WI38 (cell line): Measurements from ENCODE around the gene TSR1.

ENCODE experiments used
- H3K4me3 ChIP-seq: 2 replicates; pipeline ENCODE4 v1.5.1; 2011; ENCODE audit warnings: low read depth, mild to moderate bottlenecking, control low read depth, low read length
- TF ChIP-seq, protein P1 (sequence below): IDR thresholded peaks from 2 replicates; pipeline ENCODE4 v1.5.1; 2012; ENCODE audit warnings: low read depth, mild to moderate bottlenecking, control low read depth, low read length

Gene TSR1

DNA sequence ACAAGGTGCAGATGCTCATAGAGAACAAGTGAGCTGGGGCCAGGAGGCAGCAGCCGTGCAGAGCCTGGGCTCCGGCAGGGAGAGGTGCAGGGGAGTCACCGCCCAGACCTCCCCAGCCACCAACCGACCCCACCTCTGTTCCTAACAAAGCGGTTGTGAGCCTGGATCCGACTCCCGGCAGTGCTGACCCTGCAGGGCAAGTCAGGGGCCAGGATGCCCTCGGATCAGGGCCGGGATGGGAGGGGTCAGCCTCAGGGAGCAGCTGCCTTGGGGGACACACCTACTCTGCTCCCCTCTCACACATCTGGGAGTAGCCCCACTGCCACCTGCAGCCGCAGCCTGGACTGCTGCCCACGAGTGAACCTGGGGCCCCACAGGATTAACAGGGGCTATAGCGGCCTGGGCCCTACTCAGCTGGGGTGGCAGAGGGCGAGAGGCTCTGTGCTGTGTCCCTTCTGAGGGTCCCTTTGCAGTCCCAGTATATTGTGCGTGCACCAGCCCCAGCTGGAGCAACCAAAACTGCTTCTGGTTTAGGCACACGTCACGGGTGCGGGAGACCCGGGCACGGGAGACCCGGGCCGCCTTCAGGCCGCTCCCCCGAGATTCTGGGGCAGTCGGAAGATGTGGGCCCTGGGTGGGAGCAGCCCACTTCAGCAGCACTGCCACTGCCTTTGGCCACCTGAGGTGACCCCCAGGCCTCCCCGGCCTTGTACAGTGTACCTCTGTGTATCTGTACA lies 43.4 kb upstream of the TSR1 start:
- no peak overlapping the region for H3K4me3 ChIP-seq
- TF ChIP-seq, protein P1, sequence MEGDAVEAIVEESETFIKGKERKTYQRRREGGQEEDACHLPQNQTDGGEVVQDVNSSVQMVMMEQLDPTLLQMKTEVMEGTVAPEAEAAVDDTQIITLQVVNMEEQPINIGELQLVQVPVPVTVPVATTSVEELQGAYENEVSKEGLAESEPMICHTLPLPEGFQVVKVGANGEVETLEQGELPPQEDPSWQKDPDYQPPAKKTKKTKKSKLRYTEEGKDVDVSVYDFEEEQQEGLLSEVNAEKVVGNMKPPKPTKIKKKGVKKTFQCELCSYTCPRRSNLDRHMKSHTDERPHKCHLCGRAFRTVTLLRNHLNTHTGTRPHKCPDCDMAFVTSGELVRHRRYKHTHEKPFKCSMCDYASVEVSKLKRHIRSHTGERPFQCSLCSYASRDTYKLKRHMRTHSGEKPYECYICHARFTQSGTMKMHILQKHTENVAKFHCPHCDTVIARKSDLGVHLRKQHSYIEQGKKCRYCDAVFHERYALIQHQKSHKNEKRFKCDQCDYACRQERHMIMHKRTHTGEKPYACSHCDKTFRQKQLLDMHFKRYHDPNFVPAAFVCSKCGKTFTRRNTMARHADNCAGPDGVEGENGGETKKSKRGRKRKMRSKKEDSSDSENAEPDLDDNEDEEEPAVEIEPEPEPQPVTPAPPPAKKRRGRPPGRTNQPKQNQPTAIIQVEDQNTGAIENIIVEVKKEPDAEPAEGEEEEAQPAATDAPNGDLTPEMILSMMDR: no peak

DNA sequence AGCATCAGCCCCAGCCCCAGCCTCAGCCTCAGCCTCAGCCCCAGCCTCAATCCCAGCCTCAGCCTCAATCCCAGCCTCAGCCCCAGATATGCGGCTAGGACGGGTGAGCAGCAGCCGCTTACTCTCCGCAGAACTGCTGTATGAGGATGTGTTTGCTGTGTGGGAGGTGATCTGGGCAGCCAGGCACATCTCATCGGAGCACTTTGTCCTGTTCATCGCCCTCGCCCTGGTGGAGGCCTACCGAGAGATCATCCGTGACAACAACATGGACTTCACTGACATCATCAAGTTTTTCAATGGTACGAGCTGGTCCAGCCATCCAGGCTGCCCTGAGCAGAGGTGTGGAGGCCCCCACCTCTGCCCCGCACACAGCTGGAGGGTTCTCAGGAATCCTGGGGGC lies 42.6 kb upstream of the TSR1 start:
- no peak overlapping the region for H3K4me3 ChIP-seq
- TF ChIP-seq, protein P1: no peak

DNA sequence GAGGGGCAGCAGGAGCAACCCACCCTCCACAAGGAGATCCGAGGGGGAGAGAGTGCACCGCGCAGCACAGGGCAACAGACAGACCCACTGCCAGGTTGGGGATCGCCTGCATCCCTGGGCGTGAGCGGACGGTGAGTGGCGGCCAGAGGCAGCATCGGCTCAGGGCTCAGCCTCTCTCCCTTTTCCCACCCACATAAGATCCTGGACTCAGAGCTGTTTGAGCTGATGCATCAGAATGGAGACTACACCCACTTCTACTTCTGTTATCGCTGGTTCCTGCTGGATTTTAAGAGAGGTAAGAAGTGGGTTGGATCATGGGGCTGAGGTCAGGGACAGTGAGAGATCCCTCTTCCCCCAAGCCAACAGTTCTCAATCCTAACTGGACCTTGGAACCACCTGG lies 41.4 kb upstream of the TSR1 start:
- H3K4me3 ChIP-seq: no peak overlapping the region
- TF ChIP-seq, protein P1: no peak

DNA sequence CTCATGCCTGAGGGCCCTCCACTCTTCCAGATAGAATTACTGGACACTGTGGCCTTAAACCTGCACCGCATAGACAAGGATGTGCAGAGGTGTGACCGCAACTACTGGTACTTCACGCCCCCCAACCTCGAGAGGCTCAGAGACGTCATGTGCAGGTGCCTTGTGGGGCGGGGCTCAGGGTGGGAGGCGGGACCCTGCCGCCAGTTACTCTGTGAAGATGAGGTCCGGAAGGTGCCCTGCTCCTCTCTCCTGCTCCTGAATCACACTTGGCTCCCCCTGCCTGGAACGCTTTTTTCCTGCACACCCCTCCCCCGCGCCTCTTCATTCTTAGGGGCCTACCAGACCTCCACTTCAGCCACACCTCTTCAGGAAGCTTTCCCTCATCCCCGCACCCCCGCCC lies 39.9 kb upstream of the TSR1 start:
- TF ChIP-seq, protein P1: no peak
- H3K4me3 ChIP-seq: no peak overlapping the region

DNA sequence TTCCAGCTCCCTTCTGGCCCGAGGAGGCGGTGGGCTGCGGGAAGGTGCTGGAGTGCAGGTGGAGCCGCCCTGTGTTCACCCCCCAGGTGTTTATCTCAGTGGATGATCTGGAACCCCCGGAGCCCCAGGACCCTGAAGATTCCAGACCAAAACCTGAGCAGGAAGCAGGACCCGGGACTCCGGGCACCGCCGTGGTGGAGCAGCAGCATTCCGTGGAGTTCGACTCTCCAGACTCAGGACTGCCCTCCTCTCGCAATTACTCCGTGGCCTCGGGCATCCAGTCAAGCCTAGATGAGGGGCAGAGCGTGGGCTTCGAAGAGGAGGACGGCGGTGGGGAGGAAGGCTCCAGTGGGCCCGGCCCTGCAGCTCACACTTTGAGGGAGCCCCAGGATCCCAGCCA lies 39.1 kb upstream of the TSR1 start:
- no peak overlapping the region for H3K4me3 ChIP-seq
- TF ChIP-seq, protein P1: no peak

DNA sequence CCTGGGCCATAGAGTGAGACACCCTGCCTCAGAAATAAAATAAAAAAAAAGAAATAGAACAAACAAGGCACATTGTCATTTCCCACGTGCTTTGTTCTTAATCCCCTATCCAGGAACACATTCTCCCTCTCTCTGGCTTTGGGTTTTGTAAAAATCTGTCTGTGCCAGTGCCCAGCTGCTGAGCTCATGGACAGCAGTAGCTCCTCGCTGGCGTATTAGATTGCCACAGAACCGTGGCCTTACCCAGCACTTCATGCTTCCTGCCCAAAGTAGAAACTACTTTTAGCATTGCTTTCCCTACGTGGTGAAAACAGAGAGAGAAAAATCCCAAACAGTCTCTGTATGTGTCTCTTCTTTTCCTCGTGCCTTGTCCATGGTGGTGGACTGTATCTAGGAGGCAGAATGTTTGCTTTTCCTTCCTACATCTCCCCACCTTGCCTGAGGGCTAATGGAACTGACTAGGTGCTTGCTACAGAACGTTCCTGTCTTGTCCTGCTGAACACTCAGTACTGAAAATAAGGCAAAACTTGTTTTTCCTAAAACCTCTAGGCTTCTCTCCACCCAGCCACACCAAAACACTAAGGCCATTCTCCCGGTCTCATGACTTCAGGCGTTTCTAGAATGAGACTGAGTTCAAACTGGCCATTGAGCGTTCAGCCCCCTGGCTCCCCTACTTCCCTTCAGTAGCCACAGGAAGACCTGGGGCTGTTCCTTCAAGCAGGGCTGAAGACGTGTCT lies 38.5 kb upstream of the TSR1 start:
- no peak overlapping the region for H3K4me3 ChIP-seq
- TF ChIP-seq, protein P1: no peak

DNA sequence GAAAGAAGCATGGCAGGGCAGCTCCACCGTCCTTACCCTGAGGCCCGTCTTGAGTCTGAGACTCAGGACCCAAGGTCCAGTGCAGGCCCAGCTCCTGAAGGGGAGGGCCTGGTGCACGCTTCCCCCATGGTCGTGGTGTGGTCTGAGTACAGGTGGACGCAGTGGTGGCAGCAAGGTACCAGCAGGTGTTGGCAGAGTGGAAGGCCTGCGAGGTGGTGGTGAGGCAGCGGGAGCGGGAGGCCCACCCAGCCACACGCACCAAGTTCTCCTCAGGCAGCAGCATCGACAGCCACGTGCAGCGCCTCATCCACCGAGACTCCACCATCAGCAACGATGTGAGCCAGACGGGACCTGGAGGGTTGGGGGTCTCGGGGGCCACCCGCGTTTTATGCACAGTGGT lies 36.9 kb upstream of the TSR1 start:
- TF ChIP-seq, protein P1: no peak
- H3K4me3 ChIP-seq: no peak overlapping the region
